HG03135 (cell line): ENCODE data around the gene FAM167B.
A peak's percentile ranks its signal among the peaks of the same experiment; 100 is the strongest.

Experiments used
- ATAC-seq: cut with Tn5 transposase; IDR thresholded peaks from one replicate; pipeline ENCODE4 v1.9.1; 2021; ENCODE audit warnings: mild to moderate bottlenecking, moderate library complexity; ENCODE audit not compliant: unreplicated experiment

FAM167B gene

DNA sequence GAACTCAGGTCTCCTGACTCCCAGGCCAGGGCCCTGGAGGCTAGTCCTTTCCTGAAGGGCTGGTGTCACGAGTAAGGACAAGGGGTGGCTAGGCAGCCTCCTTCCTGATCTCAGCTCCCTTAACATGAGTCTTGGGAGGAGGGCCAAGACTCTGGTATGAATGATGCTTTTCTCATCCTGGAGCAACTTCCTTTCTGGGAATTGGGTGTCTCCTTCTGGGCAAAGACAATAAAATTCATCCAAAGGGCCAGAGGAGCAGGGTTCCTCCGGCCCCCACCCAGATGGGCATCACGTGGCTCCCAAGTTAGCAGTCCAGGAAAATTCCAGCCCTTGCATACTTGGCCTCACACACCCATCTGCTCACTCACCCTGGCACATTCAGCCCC is at the start of gene FAM167B:
Gene FAM167B (plus strand): TSS at position 335 of the 386 bp plus-strand sequence. CDS start 200 bp downstream, outside the sequence.
- ATAC-seq = no peak

DNA sequence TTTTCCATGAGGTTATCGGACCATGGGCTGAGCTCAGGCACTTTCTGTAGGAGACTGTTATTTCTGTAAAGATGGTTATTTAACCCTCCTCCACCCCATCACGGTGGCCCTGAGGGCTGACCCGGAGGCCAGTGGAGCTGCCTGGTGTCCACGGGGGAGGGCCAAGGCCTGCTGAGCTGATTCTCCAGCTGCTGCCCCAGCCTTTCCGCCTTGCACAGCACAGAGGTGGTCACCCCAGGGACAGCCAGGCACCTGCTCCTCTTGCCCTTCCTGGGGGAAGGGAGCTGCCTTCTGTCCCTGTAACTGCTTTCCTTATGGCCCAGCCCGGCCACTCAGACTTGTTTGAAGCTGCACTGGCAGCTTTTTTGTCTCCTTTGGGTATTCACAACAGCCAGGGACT is 49.2 kb upstream of the FAM167B start:
- no peak for ATAC-seq

DNA sequence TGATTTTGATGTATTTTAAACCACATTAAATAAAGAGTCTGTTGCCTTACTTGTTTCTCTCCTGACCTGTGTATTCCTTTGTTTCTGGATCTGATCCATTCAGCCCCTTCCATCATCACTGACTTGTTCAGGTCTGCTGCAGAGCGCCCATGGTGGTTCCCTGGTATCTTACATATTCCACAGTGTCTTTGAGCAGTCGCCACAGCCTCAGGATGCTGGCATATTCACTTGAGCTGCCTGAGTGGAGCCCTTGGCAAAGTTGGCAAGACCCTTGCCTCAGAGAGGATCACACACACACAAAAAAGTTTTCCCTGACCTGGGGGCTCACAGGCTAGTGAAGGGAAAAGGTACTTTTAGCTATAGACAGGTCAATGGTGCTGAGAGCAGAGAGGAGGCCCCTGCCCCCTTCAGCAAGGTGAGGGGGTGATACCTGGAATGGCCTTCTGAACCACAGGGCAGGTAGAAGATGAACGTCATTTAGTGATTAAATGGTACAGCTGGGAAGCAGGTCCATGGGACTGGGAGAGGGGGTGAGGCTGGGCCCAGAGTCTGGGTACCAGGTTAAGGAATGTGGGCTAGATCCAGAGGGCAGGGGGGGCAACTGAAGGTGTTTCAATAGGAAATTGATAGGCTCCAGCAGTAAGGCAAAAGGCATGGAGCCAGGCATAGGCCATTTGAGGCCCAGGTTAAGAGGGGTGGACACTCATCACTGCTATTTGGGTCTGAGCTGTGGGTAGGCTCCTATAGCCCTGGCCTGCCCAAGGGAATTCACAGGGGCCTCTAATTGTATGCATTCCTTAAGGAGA is 48.6 kb upstream of the FAM167B start:
- no peak for ATAC-seq

DNA sequence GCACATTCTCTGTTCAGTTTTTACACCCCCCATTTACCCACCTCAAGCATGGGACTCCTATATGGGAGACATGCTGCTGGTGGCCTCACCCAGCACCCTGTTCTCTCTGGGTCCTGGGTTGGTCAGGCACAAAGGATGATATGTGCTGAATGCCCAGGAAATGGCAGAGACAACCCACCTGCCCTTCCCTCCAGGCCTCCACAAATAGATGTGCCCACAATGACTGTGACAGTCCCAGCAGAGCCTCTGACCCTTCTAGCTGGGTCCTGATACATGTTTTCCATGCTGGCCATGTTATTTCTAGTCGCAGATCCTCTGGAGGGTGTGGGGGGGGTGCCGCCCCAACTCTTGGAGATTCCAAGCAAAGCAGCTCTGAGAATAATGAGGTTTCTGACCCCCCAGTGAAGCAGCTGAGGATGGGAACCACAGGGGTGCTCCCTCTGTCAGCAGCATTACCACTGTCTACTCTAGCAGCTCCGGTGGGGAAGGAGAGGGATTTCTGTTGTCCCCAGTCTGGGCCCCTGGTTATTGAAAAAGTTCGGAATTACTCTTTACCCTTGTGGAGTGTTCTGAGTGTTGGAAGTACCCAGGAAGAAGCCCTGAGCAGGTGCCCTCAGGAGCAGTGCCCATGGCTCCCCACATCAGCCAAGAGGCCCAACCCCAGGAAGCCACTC is 47.8 kb upstream of the FAM167B start:
- ATAC-seq = no peak

DNA sequence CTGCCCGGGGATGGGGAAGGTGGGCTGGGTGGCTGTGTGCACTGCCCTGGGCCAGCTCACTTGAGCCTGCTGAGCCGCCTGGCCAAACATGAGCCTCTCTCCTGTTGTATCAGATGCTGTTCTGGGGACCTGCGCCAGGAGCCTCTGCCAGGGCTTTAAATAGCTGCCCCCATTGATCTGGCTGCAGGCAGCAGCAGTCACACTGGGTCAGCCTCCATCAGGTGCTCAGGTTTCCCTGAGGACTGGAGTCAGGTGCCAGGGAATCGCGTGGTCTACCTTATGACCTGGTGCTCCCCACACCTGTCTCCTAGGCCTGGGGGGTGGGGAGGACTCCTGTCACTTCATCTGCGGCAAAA is 47.3 kb upstream of the FAM167B start:
- no peak for ATAC-seq

DNA sequence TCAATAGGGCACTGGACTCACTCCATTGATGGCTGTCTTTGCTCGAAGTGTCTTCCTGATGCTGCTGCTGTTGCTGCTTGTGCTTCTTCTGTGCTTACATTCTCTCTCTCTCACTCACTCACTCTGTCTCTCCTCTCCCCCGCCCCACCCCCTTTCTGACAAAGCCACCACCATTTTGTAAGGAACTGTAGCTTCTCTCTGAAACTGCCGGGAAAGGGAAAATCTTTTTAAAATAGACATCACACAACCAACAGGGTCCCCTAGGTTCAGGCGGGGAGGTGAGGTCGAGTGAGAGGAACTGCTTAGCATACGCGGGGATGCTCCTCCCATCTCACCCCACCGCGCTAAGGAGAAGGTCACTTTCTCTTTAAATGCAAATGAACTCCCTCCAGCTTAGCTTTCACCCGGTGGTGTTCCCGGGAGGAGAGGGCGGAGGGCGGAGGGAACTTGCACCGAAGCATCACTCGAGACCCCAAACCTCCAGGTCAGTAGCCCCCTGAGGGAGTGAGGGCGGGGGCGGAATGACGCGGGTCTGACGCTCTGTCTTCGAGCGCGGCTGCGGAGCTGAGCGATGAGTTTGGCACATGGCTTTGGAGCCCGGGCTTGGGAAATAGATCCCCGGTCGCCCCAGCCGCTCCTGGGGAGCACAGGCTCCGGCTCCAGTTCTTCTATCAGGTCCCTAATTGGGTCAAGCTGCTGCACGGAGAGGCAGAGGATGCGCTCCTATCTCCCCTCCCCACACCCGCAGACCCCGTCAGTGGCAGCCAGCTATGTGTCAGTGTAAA is 46.6 kb upstream of the FAM167B start, which contains the start of gene CCDC28B:
Gene CCDC28B (plus strand): TSS at position 370 of the 785 bp plus-strand sequence. CDS start 1,341 bp downstream, outside the sequence.
- ATAC-seq = no peak

DNA sequence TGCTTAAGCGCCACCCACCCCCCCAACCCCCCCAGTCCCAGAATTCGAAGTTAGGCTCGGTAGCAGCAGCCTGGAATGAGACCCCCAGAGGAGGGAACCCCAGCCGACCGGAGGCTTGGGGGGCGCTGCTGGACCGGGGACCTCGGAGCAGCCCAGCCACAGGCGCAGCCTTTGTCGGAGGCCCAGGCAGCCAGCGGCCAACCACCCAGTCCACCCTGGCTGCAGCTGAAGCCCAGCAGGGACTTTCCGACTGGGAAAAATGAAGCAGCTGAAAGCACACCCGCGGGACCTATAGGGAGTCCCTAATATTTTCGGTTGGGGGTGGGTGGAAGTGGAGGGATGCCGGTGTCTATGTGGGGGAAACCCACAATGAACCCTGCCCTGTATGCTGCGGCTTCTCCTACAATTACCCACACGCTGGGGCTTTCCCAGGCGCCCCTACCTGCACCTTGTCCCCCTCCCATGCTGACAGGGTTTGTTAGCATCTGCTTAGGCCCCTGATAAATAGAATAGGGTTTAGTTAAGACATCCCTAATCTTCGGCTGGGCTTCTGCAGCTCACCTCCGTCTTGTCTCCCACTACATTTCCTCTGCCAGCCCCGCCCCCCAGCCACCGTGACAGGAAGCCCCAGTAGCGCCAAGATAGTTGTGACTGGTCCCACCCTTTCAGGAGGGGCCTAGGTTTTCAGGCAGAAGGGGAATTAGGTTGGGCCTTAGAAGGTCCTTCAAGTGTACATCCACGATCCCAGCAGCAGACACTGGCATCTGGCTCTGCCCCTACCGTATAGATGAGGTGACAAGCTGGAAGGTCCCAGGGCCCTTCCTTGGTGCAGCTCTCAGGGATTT is 45.8 kb upstream of the FAM167B start:
- no peak for ATAC-seq

DNA sequence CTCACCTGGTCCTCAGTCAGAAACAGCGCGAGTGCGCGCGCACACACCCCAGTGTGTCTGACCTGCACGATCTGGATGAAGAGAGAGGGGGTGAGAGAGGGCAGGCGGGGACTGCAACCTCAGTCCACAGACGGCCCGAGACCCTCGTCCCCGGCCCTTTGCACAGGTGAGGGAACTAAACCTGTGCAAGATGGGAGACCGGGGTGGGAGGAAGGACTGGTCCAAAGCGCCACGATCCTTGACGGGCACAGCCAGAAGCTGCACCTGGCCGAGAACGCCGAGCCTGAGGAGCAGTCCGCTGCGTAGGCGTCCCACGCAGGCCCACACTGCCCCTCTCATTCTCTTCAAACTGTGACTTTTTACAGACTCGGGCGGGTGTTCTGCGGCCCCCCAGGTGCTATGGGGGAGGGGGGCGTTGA is 42.1 kb upstream of the FAM167B start:
- no peak for ATAC-seq

DNA sequence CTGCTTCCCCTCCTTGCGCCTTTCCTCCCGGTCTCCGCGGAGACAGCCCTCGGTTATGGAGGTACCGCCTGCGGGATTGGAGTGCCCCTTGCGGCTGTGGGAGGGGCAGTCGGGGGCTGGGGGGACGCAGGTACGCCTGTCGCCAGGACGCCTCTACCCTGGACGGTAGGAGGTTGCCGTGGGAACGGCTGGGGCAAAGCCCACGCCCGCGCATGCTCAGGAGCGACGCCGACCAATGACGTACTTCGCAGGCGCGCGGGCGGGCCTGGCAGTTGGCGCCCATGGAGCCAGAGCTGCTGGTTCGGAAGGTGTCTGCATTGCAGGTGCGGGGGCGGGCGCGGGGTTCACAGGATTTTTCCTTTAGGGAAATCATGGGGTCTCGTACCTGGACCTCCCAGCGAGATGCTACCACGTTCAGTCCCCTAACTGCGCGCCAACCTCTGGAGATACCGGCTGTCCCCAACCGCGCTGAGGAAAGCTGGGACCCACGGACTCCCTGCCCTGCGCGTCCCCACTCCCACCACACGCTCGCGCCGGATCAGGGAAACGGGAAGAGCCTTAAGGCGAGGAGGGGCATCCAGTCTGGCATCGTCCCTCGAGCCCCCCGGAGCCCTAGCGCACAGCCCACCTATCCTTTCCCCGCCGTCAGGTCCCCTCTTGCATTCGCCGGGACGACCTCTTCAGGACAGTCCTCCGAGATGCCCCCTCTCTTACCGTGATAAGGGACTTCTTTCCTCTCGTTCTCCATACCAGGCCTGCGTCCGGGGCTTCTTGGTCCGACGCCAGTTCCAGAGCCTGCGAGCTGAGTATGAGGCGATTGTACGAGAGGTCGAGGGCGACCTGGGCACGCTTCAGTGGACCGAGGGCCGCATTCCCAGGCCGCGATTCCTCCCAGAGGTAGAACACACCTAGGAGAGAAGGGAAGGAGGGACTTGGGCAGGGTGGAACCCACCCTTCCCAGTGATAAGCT is 41.3 kb upstream of the FAM167B start, which contains the start of gene IQCC:
Gene IQCC (plus strand): TSS at position 271 of the 970 bp plus-strand sequence. CDS start 11 bp downstream, at position 282.
- peak; percentile 59 for ATAC-seq

DNA sequence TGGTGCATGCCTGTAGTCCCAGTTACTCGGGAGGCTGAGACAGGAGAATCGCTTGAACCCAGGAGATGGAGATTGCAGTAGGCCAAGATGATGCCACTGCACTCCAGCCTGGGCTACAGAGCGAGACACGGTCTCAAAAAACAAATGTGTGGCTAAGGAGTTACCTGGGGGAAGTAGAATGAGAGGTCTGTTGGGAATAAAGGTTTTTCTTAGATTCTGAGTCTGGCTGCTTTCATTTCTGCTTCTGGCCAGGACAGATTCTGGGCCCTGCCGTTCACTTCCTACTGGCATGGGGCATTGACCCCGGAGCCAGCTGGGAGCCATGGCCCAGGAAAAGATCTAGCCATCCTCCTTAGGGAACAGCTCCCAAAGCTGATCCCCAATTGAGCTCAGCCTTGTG is 38.6 kb upstream of the FAM167B start:
- ATAC-seq = no peak

DNA sequence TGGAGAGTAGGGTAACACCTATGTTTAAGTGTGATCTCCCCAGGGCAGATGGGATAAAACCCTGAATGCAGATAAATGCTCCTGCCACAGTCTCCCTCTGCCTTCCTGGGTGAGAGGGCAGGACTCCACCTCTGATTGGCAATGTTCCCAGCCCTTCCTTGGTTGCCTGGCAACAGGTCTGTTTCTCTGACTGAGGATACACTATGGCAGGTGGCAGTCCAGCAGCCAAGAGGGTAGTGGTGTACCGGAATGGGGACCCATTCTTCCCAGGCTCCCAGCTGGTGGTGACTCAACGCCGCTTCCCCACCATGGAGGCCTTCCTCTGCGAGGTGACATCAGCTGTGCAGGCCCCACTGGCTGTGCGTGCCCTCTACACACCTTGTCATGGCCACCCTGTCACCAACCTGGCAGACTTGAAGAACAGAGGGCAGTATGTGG is 38.1 kb upstream of the FAM167B start, which contains the start of gene DCDC2B:
Gene DCDC2B (plus strand): TSS at position 199 of the 438 bp plus-strand sequence. CDS start 5 bp downstream, at position 204.
- no peak for ATAC-seq

DNA sequence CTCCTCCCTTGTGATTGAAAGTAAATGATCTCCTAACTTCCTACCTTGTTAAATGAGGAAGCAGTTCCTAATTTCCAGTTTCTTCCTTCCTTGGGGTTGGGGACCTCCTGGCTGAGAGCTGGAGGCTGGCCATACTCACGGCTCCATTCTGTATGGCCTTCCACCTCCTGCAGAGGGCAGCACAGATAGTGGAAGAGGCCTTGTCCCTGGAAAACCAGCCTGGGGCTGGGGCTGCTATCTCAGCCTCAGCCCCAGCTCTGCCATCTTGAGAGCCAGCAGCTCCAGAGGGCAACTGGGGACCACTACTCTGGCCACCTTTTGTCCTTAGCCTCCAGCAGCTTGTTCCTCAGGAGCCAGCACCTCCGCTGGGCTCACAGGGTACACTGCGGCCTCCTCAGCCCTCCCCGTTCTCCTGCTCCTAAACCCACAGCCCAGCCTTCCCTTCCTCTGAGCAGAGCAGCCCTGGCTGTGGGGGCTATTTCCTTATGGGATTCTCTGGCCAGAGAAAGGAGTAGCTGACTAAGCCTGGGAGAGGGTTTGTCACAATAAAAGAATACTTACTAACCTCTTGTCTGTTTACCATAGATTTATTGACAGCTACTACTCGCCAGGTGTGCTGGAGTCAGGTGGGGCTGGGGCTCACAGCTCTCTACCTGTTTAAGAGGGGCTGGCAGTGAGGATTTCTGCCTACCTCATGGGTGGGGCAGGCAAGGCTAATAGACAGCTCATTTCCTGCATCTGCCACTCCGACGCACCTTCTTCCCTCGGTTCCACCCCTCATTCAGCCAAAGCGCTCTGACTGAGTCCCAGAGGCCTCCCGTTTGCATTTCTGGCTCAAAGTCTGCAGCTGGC is 31.2 kb upstream of the FAM167B start:
- no peak for ATAC-seq

DNA sequence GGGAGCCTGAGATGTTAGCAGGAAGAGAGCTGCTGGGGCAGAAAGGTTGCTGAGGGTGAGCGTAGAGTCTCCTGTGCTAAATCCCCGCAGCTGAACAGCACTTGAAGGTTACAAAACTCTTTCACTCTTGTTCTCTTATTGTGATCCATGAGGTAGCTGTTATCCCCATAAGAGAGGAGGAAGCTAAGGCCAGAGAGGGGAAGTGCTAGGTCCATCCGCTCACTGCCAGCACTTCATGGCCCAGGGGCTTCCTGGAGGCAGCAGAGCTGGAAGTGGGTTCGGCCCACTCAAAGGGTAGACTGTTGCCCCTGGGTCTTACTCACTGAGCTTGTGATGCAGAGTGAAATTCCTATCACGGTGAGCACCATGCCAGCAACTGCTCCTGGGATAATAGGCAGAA is 30.5 kb upstream of the FAM167B start:
- ATAC-seq = no peak

DNA sequence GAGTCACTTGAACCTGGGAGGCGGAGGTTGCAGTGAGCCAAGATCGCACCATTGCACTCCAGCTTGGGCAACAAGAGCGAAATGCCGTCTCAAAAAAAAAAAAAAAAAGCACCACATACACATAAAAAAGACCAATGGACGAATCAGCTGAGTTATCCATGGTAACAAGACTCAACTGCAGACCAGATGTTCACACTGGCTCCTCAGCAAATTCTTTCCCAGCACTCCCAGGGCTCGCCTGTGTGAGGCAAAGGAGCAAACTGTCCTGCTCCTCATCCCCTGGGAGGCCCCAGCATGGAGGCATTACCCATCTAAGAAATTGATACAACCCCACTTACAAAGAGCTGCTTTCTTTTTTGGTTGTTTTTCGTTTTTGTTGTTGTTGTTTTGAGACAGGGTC is 28.0 kb upstream of the FAM167B start:
- ATAC-seq = no peak

DNA sequence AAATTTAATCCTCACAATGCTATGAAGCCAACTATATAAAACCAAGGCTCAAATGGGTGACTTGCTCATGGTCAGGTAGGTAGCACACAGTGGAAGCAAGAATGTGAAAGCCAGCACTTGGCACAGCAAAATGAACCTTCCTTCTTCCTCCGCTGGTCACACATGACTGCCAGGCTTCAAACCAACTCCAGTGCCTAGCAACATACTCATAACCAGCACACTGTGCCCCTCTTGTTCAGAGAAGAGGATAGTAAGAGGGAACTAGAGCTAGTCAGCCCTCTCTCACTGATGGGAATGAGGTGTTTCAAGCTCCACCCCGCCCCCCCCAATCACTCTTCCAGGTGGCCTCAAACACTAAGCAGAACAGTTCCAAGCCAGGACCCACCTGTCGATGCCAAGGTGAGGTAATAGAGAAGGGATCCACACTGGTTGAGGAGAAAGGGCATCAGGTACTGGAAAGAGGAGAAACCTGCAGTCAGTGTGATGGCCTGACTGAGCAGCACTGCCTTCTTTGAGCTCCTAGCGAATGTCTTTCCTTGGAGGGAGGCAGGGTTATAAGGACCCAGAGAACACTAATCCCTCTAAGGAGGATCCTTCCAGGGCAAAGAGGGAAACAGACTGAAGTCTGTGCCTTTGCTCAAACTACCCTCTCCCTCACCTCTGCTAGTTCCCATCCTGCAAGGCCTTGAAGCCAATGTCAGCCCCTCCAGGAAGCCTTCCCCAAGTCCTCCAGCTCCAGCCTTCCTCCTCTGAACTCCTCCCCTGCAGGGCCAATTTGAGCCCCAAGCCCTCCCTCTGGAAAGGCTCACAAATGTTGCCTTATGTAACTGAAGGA is 26.1 kb upstream of the FAM167B start:
- ATAC-seq = no peak

DNA sequence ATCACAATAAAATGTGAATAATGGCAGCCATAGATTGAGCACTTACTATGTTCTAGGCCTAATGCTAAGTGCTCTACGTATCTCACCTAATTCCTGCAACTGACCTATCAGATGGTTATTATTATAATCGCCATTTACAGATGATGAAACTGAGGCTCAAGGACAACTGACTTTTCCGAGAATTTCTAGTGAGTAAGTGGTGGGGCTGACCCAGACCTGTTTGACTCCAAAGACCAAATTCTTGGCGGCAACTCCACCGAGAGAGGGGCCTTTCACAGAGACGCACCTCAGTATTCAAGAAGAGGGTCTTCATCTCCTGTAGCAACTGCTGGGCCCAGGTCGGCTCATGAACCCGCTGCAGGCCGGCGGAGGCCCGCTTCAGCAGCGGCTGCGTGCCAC is 25.4 kb upstream of the FAM167B start:
- no peak for ATAC-seq
